NT2/D1 (cell line): Measurements from ENCODE around the gene REG3A.

Experiments
- SUZ12 ChIP-seq: IDR thresholded peaks from 2 replicates; pipeline ENCODE4 v1.6.1; 2011; ENCODE audit not compliant: insufficient read length, insufficient read depth; ENCODE audit errors: extremely low read depth
- YY1 ChIP-seq: IDR thresholded peaks from 2 replicates; pipeline ENCODE4 v1.6.1; 2011; ENCODE audit not compliant: insufficient read length, insufficient read depth
- ZNF274 ChIP-seq: IDR thresholded peaks from 2 replicates; pipeline ENCODE4 v1.6.1; 2011; ENCODE audit warnings: mild to moderate bottlenecking, low read depth, low read length

DNA sequence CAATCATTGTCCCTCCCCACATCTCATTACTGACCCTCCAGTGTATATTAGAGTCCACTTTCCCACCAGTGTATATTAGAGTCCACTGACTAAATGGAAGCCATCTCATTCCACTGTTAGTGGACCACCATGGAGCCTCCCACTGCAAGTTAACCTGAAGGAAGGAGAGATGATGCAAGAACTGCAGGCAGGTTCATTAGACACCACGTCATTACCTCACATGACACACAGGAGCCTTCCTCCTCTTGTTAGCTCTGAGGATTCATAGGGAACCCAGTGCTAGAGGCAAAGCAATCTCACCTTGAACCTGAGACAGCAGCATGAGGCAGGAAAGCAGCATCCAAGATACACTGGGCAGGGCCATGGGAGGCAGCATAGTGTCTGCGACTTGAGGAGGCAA, 523 bp downstream of the REG3A start:
- TF ChIP-seq YY1 (no peak), ZNF274 (no peak), SUZ12 (no peak)
